Left kidney (tissue), 2 donors: Measurements from ENCODE around the gene MRPL52. TPM values are rescaled to one million over a fixed set of nuclear protein-coding genes. Genes with fewer than 3 reads are reported as not detected.
A peak's percentile ranks its signal among the peaks of the same experiment; 100 is the strongest.
"Not testable (repeated sequence)": the region's sequence is repeated elsewhere in the genome, so short reads cannot be mapped to it uniquely, and the experiment has no call there.

Source experiments
- DNase-seq: peaks from one replicate; pipeline ENCODE4 v3.0.0-alpha.2; 2013
- polyA plus RNA-seq: library from polyadenylated mRNA; unstranded; fragments of 120-200 nt; gene quantifications from one replicate; pipeline ENCODE4 v1.2.1, GENCODE V29; 2013; ENCODE audit not compliant: insufficient read length

MRPL52 gene
- polyA plus RNA-seq, 1 donor: 81.9 TPM

DNA sequence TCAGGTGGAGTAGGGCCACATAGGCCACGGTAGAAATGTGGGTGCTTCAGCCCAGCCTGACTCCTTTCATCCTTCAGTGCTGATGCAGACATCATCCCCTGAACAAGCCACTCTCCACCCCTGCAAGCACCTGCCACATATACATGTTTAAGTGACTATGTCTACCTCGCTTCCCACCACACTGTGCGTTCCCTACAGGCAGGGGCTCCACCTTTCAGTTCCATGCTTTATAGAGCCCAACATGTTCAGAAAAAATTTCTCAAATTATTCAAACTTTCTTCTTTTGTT lies 26.1 kb upstream of the MRPL52 start:
- no peak for DNase-seq

GRCh38 chr14:22805235-22805634 lies 24.5 kb upstream of the MRPL52 start:
- not testable (repeated sequence) for DNase-seq

GRCh38 chr14:22807432-22808087 lies 22.1 kb upstream of the MRPL52 start:
- no peak for DNase-seq

DNA sequence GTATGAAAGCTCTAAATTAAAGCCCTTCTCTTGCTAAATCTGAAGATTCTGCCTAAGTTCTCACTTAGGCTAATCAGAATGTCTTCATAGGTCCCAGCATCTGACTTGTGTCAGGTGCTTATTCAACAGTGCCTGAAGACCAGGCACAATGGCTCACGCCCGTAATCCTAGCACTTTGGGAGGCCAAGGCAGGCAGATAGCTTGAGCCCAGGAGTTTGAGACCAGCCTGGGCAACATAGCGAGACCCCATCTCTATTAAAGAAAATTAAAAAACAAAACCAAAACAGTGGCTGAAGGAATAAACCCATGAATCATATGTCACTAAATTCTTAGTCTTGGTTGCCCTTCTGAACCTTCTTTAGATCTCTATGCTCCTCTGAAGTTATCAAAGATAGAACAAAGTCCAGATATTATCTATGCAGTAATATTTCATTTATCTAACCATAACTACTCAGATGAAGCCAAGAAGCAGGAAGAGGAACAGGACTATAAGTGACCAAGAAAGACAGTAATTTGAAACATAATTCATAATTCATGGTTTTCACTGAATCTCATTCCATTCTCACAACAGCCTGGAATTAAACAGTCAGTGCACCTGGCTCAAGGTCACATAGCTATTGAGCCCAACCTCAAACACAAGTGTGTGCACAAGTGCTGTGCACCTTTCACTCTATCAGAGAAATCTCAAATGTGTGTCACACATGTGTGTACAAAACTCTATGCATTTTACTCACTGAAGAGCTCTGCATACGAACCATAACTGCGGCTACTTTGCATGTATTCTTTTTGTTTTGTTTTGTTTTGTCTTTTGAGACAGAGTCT lies 21.1 kb upstream of the MRPL52 start:
- DNase-seq: no peak

- no peak for DNase-seq
Observed at GRCh38 chr14:22811722-22812121, 18.0 kb upstream of the MRPL52 start.

- DNase-seq: no peak
Observed at GRCh38 chr14:22812744-22813143, 16.9 kb upstream of the MRPL52 start.

GRCh38 chr14:22813145-22813544 lies 16.5 kb upstream of the MRPL52 start:
- no peak for DNase-seq

GRCh38 chr14:22814373-22814772 lies 15.3 kb upstream of the MRPL52 start:
- DNase-seq: no peak

DNA sequence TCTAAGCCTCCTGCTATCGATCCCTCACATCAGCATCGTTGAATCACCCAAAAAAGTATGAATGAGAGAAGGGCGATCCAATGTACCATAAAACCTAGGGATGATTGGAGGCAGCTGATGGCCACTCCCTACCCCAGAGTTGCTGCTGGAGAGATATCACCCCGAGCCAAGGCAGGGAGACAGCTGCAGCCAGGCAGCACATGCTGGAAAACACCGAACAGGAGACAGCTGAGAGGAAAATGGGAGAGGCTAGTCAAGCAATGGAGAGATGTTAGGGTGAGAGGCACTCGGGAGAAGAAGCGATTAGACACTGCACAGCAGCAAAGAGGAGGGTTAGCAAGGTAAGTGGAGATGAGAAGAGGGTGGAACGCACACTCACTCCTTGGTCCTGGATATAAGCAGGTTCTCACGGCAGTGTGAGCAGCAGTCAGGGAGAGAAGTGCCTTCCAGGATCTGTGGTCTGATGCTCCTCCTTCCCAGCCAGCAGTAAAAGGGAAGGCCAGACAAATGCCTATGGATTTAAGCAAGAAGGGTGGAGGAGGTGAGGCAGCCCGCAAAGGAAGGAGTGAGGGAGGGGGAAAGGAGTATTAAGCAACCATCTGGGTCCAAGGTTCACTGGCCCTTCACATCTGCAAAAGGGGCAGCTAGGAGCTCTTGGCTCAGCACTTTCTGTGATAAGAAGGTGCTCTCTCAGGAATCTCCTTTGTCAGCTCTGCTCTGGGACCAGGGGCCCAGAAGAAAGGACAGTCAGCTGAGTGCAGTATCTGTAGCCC lies 14.6 kb upstream of the MRPL52 start, which contains the start of gene SLC7A7:
SLC7A7 (minus strand) TSS at position 495 of the 773 bp plus-strand sequence. CDS start 2,037 bp downstream, outside the sequence.
- no peak for DNase-seq

DNA sequence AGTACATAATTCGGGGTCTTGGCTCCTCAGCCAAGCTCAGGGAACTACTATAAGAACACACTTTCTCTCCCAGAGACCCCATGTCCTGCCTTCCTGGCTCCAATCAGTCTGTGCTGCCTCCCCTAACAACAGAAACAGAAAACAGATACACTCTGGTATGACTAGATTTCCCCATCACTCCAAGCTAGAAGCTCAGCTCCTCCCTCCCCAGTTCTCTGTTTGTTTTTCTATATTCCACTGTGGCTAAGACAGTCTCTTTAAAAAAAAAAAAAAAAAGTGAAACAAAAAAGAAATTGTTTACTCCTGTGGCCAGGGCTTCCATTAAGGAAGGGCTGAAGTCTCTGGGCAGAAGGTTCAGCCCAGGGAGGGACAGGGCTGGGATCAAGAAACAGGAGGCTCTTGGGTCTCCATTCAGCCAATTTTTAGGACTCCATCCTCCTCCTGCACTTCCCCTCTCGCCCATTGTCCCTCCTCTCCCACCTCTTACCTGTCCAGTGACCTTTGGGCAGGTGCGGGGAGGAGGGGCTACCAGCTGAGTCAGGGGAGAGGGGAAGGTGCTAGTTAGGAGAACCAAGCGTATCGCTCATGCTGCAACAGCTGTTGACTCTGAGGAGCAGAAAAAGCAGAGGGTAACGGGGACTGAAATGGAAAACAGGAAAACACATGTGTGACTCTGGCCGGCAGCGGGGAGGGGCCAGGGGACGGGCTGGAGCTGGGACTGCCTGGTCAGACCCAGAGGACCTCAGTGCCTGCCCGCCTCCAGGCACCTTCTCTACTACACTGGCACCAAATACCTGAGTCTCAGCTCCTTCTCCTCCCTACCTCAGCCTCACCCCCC lies 10.3 kb upstream of the MRPL52 start:
- no peak for DNase-seq

DNA sequence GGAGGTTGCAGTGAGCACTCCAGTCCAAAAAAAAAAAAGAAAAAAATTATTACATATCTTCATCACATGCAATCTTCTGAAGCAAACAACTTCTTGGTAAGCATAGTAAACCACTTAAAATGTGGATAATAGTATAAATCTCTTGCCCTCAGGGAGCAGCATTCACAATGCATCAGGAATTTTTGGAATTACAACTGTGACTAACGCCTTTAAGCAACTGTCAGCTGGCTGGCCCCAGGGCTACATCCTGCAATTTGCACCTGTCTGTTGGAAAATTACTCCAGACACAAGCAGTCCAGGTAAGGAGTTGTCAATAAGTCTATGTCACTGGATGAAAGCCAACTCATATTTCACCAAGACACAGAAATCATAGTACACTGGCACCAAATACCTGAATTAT lies 9.0 kb upstream of the MRPL52 start:
- DNase-seq: no peak

DNA sequence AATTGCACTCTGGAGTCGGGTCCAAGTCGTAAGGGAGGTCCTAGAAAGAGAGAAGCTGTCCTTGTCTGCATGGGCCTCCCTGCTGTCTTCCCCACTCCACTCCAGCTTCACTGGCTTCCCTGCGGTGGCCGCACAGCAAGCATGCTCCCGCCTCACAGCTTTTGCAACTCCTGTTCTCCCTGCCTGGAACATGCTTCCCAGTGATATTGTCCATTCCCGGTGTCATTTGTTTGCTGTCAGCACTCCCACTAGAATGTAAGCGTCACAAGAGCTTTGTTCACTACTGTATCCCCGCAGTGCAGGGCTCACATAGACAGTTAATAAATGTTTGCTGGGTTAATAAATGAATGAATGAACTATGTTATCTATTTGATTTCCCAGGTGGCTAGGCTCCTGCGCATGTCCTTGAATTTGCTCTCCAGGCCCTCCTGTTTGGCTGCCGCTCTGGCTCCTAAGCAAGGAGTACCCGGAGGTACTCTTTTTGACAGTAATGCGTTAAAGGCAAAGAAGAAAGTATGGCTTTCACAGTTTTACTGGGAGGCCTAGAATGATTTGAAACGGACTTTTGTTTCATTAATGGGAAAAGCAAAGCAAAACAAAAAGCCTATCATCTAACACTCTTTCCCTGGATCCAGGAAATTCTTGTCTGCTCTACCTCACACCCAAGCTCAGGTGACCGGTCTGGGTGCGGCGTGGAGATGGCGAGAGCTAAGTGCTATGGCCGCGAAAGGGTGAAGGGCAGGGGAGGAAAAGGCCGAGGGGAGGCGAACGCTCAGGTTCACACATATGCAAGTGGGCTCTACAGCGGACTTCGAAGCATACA lies 8.3 kb upstream of the MRPL52 start:
- no peak for DNase-seq

DNA sequence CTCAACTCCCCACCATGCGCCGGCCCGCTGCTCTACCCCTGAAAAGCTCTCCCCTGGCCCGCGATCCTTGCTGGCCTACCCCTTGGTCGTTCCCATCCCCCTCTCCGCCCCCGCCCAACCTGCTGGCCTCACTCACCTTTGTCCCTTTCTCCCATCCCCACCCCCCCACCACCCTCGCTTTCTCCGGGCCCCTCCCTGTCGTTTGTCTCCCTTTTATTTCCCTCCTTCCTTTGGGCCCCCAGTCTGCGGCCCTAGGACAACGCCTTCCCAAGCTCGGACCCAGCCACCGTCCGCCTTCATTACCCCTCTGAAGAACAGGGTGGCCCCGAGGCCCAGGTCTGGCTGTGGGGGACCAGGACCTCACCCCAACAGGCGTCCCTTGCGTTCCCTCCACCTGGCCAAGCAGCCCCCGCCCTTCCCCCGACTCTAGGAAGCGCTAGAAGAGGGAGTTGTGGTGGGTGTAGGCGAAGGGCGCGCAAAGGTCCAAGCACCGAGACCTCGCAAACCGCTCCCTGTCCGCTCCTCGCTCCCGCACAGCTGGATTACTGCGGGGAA lies 7.6 kb upstream of the MRPL52 start:
- DNase-seq: no peak

GRCh38 chr14:22822571-22823098 lies 7.1 kb upstream of the MRPL52 start:
- DNase-seq: peak; percentile 87

DNA sequence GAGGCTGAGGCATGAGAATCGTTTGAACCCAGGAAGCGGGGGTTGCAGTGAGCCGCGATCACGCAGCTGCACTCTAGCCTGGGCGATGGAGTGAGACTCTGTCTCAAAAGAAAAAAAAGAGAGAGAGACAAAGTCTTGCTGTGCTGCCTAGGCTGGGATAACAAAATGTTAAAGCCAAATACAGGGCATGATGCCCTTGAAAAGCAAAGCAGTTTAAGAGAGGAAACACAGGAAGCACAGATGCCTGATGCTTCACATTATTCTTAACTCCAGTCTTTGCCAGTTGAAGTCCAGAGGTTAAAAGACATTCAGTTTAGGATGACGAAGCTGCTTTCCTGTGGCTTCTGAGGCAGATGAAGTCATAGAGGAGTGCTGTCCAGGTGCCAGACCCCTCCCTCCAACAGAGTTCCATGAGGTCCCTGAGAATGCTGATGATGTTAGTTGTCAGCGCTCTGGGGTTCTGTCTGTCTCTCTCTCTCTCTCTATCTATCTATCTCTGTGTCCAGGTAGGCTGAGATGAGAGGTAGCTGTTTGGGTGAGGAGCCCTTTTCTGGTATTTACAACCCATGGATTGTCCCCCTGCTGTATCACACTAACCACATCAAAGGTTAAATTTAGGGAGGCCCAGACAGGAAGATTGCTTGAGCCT lies 4.9 kb upstream of the MRPL52 start:
- DNase-seq: no peak

- not testable (repeated sequence) for DNase-seq
Observed at GRCh38 chr14:22829076-22829660, 519 bp upstream of the MRPL52 start.

GRCh38 chr14:22830443-22831010 lies 840 bp downstream of the MRPL52 start:
- DNase-seq: no peak

GRCh38 chr14:22835505-22835904 lies 5.8 kb downstream of the MRPL52 start:
- no peak for DNase-seq
